ENCODE results near the gene PLXNA2.

Gene PLXNA2

DNA sequence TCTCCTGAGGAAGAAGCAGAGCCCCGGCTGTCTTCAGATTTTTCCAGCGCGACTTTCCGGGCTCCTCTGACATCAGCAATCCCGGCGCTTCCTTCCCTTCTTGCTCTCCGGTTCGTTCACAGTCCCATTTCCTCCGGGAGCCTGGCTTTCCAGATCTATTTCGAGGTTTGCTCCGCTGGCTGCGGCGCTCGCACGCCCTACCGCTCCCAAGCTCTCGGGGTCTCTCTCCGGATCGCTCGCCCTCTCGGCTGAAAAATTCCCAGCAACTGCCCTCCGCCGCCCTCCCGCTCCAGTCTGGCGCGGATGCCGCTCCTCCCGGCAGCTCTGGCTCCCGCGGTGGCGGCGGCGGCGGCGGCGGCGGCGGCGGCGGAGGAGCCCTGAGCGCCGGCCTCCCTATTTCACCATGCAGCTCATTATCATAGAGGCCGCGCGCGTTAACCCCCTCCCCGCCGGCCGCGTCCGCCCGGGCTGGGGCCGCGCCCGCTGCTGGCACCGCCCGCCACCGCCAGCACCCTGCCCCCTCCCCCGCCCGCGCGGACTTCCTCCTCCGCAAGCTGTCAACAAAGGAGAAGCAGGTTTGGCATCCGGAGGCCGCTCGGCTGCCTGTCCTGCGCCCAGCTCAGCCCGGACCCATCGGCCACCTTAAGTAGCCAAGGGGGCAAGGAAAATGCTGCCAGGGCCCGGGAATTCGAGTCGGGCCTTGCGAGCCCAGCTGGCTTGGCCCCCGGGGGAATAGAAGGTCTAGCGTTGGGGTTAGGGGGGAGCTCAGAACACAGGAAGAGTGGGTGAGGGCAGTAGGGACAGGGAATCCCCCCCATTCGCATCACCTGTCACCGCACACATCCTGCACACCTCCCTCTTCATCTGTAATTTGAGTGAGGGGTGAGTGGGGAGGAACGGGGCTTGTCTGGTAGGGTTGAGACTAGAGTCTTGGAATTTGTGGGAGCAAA, at the start of gene PLXNA2:
Gene PLXNA2, minus strand, starts transcription at position 418 of the 950 bp plus-strand sequence. CDS start 26,462 bp downstream, outside the sequence.
- in situ Hi-C loops (cut with HindIII; ENCODE audit: low sequenced_read_pairs), result no loop called here

- in situ Hi-C loops (cut with HindIII; ENCODE audit: low sequenced_read_pairs), result no loop called here
Observed at GRCh38 chr1:208292908-208293307, 48.7 kb upstream of the PLXNA2 start.

DNA sequence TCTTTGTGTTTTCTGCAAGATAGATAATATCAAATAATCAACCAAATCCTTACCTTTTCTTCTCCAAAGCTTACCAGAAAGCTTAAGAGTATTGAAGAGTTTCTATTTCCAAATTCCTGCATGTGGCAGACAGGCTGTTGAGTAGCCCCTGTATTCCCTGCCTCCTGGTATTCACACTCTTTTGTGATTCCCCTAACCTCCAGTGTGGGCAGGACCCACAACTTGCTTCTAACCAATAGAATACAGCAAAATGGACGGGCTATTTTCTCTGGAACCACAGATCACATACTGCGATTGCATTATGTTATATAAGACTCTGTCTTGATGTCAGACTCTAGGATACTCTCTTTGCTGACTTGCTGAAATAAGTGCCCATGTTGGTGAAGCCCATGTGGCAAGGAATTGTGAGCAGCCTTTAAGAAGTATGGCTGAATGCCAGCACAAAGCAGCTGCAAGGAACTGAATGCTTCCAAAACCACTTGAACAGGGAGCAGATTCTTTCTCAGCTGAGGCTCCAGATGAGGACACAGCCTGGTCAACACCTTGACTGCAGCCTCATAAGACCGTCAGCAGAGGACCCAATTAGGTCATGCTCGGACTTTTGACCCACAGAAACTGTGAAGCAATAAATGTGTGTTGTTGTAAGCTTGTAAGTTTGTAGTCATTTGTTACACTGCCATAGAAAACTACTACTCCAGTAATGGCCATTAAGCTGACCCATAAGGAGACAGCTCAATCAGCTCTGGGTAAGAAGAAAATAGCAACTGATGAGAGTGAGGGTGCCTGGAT, 47.9 kb upstream of the PLXNA2 start:
- in situ Hi-C loops (cut with HindIII; ENCODE audit: low sequenced_read_pairs), result no loop called here

GRCh38 chr1:208291129-208291528, 46.9 kb upstream of the PLXNA2 start:
- in situ Hi-C loops (cut with HindIII; ENCODE audit: low sequenced_read_pairs), result no loop called here

- in situ Hi-C loops (cut with HindIII; ENCODE audit: low sequenced_read_pairs), result no loop called here
Observed at GRCh38 chr1:208289716-208290115, 45.5 kb upstream of the PLXNA2 start.

GRCh38 chr1:208288495-208288894, 44.3 kb upstream of the PLXNA2 start:
- in situ Hi-C loops (cut with HindIII; ENCODE audit: low sequenced_read_pairs), result no loop called here

GRCh38 chr1:208280681-208281450, 36.7 kb upstream of the PLXNA2 start:
- in situ Hi-C loops (cut with HindIII; ENCODE audit: low sequenced_read_pairs), result no loop called here

GRCh38 chr1:208279826-208280588, 35.8 kb upstream of the PLXNA2 start:
- in situ Hi-C loops (cut with HindIII; ENCODE audit: low sequenced_read_pairs), result no loop called here

DNA sequence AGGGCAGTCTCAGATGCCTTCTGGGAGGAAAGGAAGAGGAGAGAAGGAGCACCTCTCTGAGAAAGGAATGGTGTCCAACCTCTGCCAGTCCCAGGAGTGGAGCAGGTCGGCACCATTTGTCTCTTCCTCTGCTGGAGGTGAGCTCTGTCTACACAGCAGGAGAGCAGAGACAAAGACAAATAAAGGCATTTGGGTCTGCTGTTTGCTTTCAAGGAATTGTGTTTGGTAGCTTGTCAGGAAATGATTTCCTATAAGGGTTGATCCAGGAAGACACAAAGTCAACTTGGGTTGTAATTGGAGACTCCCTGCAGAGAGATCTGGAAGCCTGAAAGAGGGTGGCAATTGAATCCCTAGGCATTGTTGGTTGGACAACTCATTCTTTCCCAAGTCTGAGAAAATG, 34.5 kb upstream of the PLXNA2 start:
- in situ Hi-C loops (cut with HindIII; ENCODE audit: low sequenced_read_pairs), result no loop called here

GRCh38 chr1:208276757-208277435, 32.7 kb upstream of the PLXNA2 start:
- in situ Hi-C loops (cut with HindIII; ENCODE audit: low sequenced_read_pairs), result no loop called here

DNA sequence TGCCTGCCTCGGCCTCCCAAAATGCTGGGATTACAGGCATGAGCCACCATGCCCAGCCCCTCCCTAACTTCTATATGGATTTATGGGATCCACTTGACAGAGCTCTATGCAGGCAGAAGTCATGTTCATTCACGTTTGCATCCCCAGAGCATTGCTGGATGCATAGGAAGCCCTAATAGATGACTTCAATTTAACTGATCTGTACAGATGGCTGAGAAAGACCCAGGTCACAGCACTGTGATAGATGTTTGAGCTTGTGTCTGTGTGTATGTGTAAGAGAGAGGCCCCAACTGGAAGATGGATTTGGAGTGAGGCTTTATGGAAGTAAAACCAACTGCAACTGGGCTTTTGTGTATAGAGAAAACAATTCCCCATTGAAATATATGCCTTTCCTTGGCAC, 30.9 kb upstream of the PLXNA2 start:
- in situ Hi-C loops (cut with HindIII; ENCODE audit: low sequenced_read_pairs), result no loop called here

GRCh38 chr1:208273386-208274017, 29.3 kb upstream of the PLXNA2 start:
- in situ Hi-C loops (cut with HindIII; ENCODE audit: low sequenced_read_pairs), result no loop called here

- in situ Hi-C loops (cut with HindIII; ENCODE audit: low sequenced_read_pairs), result no loop called here
Observed at GRCh38 chr1:208272713-208273112, 28.5 kb upstream of the PLXNA2 start.

DNA sequence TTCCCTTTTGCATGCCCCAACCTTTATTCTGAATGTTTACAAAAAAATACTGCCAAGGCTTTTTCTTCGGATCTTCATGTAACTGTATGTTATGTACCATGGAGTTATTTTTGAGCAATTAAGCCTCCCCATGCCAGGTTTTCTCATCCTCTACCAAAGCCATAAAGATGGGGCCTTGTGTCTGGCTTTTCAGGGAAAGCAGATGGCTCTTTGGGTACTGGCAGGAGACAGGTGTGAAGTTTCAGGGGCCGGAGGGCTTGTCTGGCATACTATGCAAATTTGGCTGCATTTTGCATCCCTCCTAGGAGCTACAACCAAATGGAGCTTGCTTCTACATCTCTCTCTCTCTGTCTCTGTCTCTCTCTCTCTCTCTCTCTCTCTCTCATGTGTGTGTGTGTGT, 28.1 kb upstream of the PLXNA2 start:
- in situ Hi-C loops (cut with HindIII; ENCODE audit: low sequenced_read_pairs), result no loop called here

GRCh38 chr1:208271236-208271635, 27.1 kb upstream of the PLXNA2 start:
- in situ Hi-C loops (cut with HindIII; ENCODE audit: low sequenced_read_pairs), result no loop called here

DNA sequence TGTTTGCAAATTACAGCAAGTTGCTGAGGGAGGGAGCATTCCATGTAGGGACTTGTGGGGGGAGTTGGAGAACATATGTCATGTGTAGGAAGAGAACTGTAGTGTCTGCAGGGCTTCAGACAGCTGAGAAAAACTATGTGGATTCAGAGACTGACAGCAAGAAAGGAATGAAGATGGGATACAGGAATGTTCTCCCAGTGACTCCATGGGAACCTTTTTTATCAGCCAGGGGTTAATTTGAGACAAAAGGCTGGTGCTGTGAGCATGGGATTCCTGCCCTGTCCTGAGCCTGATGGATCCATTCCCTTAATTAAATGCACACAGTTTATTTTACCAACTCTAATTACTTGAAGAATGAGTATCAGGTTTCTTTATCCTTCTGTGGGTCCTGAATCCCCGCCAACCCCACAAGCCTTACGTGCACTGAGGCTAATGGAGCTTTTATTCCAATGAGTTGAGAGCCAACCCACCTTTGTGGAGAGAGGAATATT, 26.5 kb upstream of the PLXNA2 start:
- in situ Hi-C loops (cut with HindIII; ENCODE audit: low sequenced_read_pairs), result no loop called here

GRCh38 chr1:208269338-208269666, 25.1 kb upstream of the PLXNA2 start:
- in situ Hi-C loops (cut with HindIII; ENCODE audit: low sequenced_read_pairs), result no loop called here

DNA sequence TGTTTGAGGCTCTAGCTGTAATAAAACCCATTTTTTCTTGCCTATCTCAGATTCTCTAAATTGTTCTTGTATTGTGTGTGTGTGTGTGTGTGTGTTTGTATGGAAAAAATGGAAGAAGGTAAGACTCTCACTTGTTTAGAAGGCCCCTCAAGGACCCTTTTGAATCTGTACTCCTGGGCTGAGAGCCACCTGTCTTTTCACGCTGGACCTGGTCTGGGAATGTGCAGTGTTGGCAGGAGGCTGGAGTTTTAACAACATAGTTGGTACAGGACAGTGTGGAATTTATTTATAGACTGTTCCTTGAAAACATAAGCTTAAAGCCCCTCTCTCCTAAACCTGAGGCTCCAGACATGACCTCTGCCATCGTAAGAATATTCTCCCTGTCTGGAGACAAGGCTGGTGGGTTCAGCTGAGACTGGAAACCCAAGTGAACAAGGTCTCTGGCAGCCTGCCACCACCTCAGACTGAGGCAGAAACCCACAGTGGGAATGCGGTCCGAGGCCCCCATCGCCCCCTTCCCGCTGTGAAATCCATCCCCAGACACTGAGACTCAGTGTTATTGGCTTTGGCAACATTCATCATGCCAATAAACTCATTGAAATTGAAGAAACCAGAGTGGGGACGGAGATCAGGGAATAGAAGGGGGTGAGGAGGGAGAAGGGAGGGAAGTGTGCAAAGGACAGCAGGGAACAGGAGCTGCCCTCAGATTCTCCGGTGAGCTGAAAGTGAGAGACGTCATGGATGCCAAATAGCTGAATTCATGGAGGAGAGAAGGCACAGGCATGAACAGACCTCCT, 24.6 kb upstream of the PLXNA2 start:
- in situ Hi-C loops (cut with HindIII; ENCODE audit: low sequenced_read_pairs), result no loop called here
